HS-5 (cell line): ENCODE results near the gene TMEM229A.
"Not testable (repeated sequence)": the region's sequence is repeated elsewhere in the genome, so short reads cannot be mapped to it uniquely, and the experiment has no call there.

ENCODE experiments used
- DNase-seq: peaks from one replicate; pipeline ENCODE4 v3.0.0-alpha.2; 2012; ENCODE audit warnings: low read depth

The TMEM229A gene

DNA sequence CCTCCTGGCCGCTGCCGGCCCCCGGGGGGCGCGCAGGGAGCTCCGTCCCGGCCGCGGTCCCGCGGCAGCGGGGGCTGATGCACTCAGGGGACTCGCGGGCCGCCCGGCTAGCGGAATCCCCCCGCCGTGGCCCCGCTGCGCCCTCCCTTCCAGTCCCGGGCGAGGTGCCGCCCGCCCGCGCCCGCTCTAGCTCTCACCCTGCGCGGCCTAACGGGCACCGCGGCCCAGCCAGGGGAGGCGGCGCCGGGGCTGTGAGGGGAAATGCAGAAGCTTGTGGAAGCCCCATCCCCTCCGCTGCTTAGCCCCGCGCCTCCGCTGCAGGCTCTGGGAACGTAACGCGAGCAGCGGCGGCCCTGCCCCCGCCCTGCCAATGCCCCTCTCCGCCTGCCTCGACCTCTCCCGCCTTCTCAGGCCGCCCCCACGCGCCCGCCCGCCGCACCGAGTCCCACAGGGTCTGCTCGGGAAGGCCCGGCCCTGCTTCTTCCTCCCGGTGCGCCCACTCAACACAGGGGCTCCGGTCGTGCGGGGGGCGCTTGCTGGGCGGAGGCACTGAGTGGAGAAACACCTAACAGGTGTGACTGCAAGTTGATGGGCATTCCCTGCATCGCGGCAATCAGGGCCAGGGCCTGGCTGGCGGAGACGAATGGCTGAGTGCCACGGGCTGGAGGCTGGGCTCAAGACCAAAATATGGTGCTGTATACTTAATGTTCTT is 384 bp upstream of the TMEM229A start:
- DNase-seq, result no peak

DNA sequence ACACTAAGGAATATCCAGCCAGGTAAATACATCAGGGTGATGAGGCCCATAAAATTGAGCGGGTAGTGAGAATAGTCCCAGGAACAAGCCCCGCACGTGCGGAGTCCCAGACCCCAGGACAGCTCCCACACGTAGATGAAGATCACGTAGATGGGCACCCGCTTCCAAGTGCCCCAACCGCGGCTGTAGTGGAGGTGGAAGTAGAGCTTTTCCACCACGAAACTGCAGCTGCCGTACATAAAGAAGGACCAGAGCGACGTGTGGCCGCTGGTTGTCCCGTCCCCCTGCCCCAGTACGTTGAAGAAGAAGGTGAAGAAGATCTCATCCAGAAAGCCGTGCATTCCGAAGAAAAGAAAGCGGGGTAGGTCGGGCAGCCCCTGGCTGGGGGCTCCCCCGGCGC is 948 bp downstream of the TMEM229A start:
- DNase-seq, result no peak

DNA sequence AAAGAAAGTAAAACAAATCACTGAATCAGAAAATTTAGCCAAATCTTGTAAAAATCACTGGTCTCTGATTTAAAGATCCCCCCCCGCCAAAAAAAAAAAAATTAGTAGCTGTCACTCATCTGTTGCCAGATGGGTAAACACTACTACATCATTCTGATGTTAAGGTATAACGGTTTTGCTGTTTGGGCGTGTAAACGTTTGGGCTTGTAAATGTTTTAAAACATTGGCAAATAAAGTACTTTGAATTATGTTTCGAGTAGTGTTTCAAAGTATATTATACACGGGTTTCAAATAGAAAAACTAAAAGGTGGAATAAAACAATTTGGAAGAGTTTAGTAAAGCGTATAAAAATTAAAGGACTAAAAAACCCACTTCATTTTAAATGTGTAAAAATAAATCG is 1.5 kb downstream of the TMEM229A start:
- DNase-seq, result no peak

DNA sequence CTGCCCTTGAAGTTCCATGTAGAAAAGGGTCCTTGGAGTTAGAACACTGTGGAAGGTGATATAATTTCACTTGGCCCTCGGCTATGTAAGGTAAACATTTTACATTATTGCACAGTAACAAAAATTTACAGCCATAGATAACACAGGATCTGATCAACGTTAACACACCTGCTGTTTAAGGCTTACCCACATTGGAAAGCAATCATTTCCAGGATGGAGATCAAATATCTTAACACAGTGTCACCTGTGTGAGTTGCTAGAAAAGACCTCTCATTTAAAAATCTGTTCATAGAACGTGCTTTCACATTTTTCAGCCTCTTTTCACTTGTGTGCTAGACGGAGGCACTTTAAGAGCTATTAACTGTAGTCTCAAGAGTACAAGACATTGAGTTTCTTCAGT is 1.9 kb downstream of the TMEM229A start:
- DNase-seq, result no peak

DNA sequence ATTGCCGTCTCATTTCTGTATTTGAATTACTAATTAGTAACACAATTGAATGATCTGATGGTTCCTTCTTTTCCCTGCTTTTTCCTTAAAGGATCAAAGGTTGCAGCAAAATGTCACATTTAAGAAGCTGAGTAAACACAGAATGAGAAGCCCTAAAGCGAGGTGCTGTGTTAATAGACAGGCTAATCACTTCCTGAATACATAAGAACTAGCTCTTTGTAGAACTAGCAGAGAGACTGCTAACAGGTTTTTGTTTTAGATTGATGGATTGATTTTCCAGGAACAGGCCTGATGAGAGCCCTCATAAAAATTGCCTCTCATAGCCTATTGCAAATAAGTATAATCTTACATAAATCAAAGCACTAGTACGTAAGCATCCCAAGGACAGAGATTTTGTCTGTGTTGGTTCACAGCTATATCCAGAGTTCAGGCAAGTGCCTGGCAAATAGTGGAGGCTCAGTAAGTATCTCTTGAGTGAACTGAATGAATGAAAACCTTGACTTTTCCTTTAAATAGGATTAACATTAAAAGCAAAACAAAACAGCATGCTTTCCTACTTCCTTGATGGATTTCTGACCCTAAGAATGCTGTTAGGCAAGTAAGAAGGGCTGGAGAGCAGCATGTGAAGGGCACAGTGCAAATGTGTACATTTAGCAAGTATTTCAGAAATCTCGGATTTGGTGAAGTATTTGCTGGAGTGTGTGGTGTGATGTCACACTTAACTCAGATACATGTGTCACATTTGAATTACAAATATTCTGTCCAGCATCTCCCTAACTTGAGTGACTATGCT is 3.3 kb downstream of the TMEM229A start:
- DNase-seq, result no peak

DNA sequence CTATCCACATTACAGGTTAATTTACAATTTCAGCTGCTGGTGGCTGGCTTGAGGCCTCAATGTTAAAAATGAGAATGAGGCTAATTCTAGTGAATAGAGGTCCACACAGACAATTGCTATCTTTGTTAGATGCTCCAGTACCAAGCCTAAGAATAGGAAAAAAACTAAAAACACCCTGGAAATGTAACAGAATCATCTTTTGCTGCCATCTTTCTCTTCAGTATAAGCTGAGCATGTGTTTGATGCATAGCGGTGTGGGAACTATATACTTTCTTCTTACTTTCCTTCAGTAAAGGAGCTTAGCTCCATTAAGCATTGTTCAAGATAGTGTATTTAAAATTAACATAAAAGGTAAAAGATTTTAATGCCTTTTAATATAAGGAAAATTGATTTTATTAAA is 5.6 kb downstream of the TMEM229A start:
- DNase-seq, result no peak

DNA sequence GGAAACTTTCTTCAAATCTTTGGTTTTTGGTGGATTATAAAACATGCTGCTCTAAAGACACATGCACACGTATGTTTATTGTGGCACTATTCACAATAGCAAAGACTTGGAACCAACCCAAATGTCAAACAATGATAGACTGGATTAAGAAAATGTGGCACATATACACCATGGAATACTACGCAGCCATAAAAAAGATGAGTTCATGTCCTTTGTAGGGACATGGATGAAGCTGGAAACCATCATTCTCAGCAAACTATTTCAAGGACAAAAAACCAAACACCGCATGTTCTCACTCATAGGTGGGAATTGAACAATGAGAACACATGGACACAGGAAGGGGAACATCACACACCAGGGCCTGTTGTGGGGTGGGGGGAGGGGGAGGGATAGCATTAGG is 8.5 kb downstream of the TMEM229A start:
- DNase-seq, result not testable (repeated sequence)

DNA sequence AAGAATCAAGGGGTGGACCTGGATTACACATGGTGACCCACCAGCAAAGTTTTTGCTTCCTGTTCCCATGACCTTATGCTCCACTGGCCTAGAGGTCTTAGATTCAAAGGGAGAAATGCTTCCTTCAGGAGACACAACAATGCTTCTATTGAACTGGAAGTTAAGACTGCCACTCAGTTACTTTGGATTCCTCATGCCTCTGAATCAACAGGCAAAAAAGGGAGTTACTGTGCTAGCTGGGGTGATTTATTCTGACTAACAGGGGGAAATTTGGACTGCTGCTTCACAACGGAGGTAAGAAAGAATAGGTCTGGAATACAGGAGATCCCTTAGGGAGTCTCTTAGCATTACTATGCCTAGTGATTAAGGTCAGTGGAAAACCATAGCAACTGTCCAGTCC is 10.3 kb downstream of the TMEM229A start:
- DNase-seq, result no peak

DNA sequence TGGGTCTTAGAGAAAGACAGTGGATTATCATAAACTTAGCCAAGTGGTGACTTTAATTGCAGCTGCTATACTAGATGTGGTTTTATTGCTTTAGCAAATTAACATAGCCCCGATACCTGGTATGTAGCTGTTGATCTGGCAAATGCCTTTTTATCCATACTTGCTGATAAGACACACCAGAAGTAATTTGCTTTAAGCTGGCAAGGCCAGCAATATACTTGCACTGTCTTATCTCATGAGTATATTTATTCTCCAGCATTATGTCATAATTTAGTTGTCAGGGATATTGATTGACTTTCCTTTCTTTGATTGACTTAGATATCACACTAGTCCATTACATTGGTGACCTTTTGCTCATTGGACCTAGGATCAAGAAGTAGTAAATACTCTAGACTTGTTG is 12.8 kb downstream of the TMEM229A start:
- DNase-seq, result no peak

DNA sequence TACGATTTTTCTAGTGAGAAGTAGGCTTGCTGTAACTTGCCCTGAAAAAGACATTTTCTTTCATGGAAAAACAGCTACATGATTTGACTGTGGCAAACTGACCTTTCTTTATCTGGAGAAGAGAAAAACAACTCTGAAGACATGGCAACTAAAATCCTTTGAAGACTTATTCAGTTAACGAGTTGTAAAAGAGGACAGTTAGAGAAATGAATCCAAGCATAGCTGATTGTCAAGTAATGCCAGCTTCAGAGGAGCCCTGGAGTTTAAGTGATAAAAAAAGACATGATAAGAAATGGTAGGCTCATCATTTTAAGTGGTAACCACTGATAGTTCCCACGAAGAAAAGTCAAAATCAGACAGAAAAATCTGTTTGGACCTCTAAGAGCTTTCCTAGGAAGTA is 19.6 kb downstream of the TMEM229A start:
- DNase-seq, result no peak

DNA sequence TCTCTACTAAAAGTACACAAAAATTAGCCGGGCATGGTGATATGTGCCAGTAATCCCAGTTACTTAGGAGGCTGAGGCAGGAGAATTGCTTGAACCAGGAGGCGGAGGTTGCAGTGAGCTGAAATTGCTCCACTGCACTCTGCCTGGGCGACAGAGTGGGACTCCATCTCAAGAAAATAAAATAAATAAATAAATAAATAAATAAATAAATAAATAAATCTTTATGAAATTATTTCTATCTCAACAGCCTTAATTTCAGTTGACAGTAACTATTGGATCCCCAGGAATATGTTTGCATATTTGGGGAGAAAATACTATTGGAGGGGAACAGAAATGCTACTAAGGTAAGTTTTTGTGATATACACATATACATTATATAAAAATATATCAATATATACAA is 20.0 kb downstream of the TMEM229A start:
- no peak for DNase-seq

DNA sequence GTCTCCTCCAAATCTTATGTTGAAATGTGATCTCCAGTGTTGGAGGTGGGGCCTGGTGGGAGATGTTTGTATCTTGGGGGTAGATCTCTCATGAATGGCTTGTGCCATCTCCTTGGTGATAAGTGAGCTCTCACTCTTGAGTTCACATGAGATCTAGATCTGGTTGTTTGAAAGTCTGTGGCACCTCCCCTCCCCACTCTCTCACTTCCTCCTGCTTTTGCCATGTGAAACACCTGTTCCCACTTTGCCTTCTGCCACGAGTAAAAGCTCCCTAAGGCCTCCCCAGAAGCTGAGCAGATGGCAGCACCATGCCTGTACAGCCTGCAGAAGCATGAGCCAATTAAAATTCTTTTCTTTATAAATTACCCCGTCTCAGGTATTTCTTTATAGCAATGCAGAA is 23.5 kb downstream of the TMEM229A start:
- no peak for DNase-seq

DNA sequence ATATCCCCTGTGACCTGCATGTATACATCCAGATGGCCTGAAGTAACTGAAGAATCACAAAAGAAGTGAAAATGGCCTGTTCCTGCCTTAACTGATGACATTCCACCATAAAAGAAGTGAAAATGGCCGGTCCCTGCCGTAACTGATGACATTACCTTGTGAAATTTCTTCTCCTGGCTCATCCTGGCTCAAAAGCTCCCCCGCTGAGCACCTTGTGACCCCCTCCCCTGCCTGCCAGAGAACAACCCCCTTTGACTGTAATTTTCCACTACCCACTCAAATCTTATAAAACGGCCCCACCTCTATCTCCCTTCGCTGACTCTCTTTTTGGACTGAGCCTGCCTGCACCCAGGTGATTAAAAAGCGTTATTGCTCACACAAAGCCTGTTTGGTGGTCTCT is 24.6 kb downstream of the TMEM229A start:
- DNase-seq, result not testable (repeated sequence)

DNA sequence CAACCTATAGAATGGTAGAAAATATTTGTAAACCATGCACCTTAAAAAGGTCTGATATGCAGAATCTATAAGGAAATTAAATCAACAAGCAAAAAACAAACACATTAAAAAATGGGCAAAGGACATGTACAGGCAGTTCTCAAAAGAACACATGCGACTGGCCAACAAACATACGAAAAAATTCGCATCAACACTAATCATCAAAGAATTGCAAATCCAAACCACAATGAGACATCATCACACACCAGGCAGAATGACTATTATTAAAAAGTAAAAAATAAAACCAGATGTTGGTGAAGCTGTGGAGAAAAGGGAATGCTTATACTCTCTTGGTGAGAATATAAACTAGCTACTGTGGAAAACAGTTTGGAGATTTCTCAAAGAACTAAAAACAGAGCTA is 33.2 kb downstream of the TMEM229A start:
- peak; percentile 8 for DNase-seq

DNA sequence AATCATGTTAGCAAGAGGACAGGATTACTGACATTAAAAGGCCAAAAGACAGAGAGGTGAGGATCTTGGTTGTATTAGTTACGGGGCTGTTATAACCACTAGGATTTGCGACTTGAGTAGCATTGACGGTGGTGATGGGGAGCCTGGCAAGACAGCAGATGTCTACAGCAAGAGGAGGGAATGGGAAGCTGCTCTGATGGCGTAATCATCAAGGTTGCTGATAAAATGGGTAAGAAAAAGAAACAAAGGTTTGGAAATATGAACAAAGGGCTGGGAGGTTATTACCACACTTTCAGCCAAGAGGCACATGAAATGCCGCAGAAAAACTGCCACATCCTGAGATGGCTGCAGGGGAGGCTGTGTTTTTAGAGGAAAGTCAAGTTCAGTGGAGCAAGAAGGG is 33.9 kb downstream of the TMEM229A start:
- no peak for DNase-seq

DNA sequence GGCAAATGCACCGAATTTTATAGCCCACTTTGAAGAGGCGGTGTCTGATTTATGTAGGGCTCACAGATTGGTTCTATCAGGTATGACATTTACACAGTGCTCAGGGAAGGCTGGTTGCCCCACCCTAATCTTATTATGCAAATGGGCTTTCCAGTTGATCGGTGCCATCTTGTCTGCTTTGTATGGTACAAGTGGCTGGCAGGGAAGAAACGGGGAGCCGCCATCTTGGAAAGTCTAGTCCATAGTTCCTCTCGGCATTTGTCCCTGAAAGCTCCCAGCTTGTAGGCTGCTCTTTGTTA is 36.6 kb downstream of the TMEM229A start:
- DNase-seq, result no peak

DNA sequence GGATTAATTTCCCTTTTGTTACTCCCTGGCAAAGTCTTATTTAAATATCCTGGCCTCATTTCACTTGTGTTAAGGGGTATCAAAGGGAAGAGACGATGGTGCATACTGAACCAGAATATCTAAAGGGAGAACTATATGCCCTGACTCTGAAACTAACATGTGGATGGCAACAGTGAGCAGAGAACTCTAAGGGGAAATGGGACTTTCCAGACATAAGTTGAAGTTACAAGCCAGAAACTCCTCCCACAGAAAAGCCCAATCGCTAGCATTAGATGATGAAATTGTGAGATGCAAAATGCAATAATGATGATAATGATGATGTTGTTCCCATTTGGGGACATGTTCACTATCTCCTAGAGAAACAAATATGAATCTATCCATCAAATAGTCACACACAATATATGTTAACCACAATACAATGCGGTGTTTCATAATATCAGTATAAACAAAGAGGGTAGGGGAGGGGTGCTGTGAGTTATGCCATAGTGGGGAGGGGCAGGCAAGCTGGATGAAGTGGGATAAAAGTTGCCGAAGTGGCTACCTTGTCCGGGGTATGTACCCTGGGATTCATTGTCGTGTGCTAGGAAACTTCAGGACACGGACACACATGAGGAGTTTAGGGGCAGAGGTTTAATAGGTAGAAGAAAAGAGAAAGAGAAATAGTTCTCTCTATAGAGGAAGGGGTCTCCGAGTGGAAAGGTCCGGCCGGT is 37.1 kb downstream of the TMEM229A start:
- DNase-seq, result no peak

DNA sequence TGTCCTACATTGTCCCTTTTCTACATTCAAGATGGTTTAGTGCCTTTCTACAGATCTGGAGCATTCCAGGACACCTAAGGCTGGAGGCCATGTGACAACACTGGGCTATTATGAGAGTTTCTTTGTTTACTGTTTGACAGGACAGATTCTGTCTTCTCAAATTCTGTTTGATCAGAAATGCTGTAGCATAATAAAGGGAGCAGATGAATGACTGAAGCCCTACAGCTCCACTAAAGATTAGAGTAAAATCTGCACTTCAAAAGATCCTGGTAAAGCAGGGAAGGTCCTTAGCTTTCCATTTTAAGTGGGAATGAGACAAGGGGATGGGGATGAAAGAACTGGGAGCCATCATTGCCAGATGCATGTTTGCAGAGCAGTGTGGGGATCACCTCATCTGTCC is 38.4 kb downstream of the TMEM229A start:
- DNase-seq, result no peak

DNA sequence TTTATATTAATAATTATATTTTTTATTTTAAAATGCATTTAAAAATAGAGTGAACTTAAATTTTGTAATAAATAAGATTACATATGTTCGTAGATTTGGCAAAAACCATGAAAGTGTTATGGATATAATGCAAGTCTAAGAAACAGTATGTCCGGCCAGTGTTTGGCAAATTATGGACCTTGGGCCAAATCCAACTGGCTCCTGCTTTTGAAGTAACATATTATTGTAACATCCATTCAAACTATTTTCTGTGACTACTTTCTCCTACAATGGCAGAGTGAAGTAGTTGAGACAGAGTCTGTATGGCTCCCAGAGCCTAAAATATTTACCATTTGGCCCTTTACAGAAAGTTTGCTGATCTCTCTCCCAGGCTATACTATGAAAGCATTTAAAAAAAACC is 38.9 kb downstream of the TMEM229A start:
- DNase-seq, result no peak

DNA sequence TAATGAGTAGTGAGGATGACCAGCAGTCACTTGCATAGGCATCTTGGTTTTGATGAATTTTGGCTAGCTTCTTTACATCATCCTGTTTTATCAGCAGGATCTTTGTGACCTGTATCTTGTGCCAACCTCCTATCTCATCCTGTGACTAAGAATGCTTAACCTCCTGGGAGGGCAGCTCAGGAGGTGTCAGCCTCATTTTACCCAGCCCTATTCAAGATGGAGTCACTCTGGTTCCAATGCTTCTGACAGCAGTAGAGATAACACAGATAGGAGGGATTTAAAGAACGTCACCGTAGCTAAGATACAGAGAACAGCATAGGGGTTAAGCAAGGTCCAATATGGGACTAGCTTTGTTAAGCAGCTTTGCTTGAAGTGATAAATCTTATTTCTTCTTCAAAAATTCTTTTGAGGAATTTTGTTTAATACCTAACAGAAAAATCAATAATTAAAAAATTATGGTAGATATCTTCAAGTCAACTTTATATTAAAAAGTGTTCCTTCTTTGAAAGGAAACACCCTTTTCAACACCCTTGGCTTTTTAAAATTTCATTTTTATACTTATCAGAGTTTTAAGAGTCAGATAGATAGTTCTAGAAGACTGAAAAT is 39.9 kb downstream of the TMEM229A start:
- DNase-seq, result no peak

DNA sequence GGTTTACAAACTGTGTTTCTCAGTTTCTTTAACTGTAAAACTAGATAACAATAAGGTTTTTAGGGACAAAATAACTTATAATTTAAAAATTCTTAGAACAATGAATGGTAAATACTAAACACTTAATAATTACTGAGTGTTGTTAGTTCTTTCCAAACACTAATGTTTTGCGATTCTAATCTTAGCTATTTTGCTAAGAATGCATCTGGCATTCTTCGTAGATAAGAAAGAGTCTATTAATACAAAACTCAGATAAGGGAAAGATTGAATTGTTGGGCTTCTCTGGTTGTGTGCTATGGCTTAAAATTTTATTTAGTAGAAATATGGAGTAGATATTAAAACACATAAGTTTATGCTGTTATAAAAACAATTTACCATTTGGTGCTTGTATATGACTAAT is 45.4 kb downstream of the TMEM229A start:
- DNase-seq, result no peak
